GM12878 (cell line): ENCODE results near the gene ATL1. TPM values are rescaled to one million over a fixed set of nuclear protein-coding genes. Genes with fewer than 3 reads are reported as not detected.

Source experiments
- ATAC-seq: fragments of 200-7000 bp; cut with Tn5 transposase; 3 replicates; pipeline ENCODE4 v1.9.1; 2020; ENCODE audit warnings: mild to moderate bottlenecking, moderate library complexity
- Bru-seq: library from RNA; stranded (reverse); fragments of 400-500 nt; gene quantifications from one replicate; lab custom pipeline; 2021; lab: Mats Ljungman, UMichigan
- BruChase-seq, 2 experiments: library from RNA; stranded (reverse); fragments of 400-500 nt; gene quantifications; one replicate each; lab custom pipeline; 2021; lab: Mats Ljungman, UMichigan
- BruUV-seq: library from RNA; stranded (reverse); fragments of 400-500 nt; replicated peaks from 2 replicates; lab custom pipeline; 2021; lab: Mats Ljungman, UMichigan
- CTCF ChIA-PET: fragments of 300-600 bp; sonication (Branson Sonifier 250); formaldehyde crosslinking; extraction: SDS; loops from one replicate; lab custom pipeline; 2021; ENCODE audit warnings: inconsistent platforms; lab: Yijun Ruan, JAX
- POLR2A ChIA-PET: fragments of 350-600 bp; formaldehyde crosslinking; extraction: SDS; loops from one replicate; lab custom pipeline; 2021; ENCODE audit warnings: inconsistent platforms; lab: Charles Lee
- RAD21 ChIA-PET: fragments of 300-600 bp; sonication (Branson Sonifier 250); formaldehyde crosslinking; loops from one replicate; lab custom pipeline; 2023; ENCODE audit warnings: antibody characterized with exemption; ENCODE audit not compliant: unreplicated experiment; lab: Charles Lee
- SMC1A ChIA-PET: fragments of 300-600 bp; sonication (Branson Sonifier 250); formaldehyde crosslinking; loops from one replicate; lab custom pipeline; 2023; ENCODE audit not compliant: unreplicated experiment, uncharacterized antibody; lab: Charles Lee
- DNase-seq: peaks from one replicate; pipeline ENCODE4 v3.0.0-alpha.2; 2011; ENCODE audit warnings: low read depth, low spot score
- FAIRE-seq: peaks from 3 replicates; lab custom pipeline; 2011; peaks lifted over from hg19 to GRCh38; lab: Jason Lieb, UNC
- H2AFZ ChIP-seq: 2 replicates; pipeline ENCODE4 v1.6.0; 2011; ENCODE audit warnings: low read depth, low read length, control low read depth; ENCODE audit not compliant: control insufficient read depth
- H3K27ac ChIP-seq: 2 replicates; pipeline ENCODE4 v1.5.1; 2011; ENCODE audit warnings: control low read depth; ENCODE audit not compliant: control insufficient read depth, insufficient read depth
- H3K27me3 ChIP-seq, 2 experiments: replicated peaks in 1 of 2; 2 replicates each; pipeline versions ENCODE4 v1.6.0 to v1.6.1; 2011; ENCODE audit warnings: low read length in 1 of 2; ENCODE audit not compliant: control insufficient read depth in 2 of 2, insufficient read depth in 2 of 2
- H3K36me3 ChIP-seq, 2 experiments: 2 replicates each; pipeline ENCODE4 v1.5.1; 2011; ENCODE audit warnings: low read length in 1 of 2; ENCODE audit not compliant: control insufficient read depth in 2 of 2, insufficient read depth in 2 of 2
- H3K4me1 ChIP-seq: 2 replicates; pipeline ENCODE4 v1.6.1; 2011; ENCODE audit warnings: mild to moderate bottlenecking, low read length, moderate library complexity, mixed read lengths; ENCODE audit not compliant: control insufficient read depth, insufficient read depth
- H3K4me2 ChIP-seq: 2 replicates; pipeline ENCODE4 v1.6.0; 2011; ENCODE audit warnings: control low read depth; ENCODE audit not compliant: control insufficient read depth, insufficient read depth
- H3K4me3 ChIP-seq: fragments of 200-600 bp; sonication (generic); 2 replicates; pipeline ENCODE4 v1.5.1; 2016
- H3K79me2 ChIP-seq: 2 replicates; pipeline ENCODE4 v1.6.0; 2011; ENCODE audit warnings: low read length; ENCODE audit not compliant: control insufficient read depth, insufficient read depth
- H3K9ac ChIP-seq: 2 replicates; pipeline ENCODE4 v1.8.0; 2011; ENCODE audit warnings: low read length, control low read depth, mixed read lengths; ENCODE audit not compliant: control insufficient read depth, insufficient read depth
- H3K9me3 ChIP-seq: replicated peaks from 3 replicates; pipeline ENCODE4 v1.5.1; 2011; ENCODE audit warnings: mild to moderate bottlenecking, low read length; ENCODE audit not compliant: control insufficient read depth, insufficient read depth
- H4K20me1 ChIP-seq: 2 replicates; pipeline ENCODE4 v1.6.0; 2011; ENCODE audit not compliant: control insufficient read depth, insufficient read depth
- EED ChIP-seq: sonication (generic); IDR thresholded peaks from 2 replicates; pipeline ENCODE4 v1.6.1; 2016; ENCODE audit warnings: antibody characterized with exemption, low read depth
- HDAC6 ChIP-seq: fragments of 200-600 bp; sonication (generic); IDR thresholded peaks from one replicate; pipeline ENCODE4 v1.8.0; 2017; ENCODE audit warnings: antibody characterized with exemption; ENCODE audit not compliant: unreplicated experiment
- MEF2B ChIP-seq: fragments of 450-650 bp; IDR thresholded peaks from 2 replicates; pipeline ENCODE4 v1.6.1; 2018; ENCODE audit warnings: mild to moderate bottlenecking, moderate library complexity; ENCODE audit not compliant: partially characterized antibody, poor library complexity, severe bottlenecking
- NR2C2 ChIP-seq: IDR thresholded peaks from 2 replicates; pipeline ENCODE4 v1.6.1; 2011; ENCODE audit warnings: borderline replicate concordance, low read depth; ENCODE audit not compliant: control insufficient read depth, insufficient read length
- REST ChIP-seq: IDR thresholded peaks from 2 replicates; pipeline ENCODE4 v1.6.1; 2012; ENCODE audit warnings: mild to moderate bottlenecking, low read depth, low read length
- SUZ12 ChIP-seq: fragments of 200-600 bp; sonication (generic); IDR thresholded peaks from one replicate; pipeline ENCODE4 v1.6.1; 2018; ENCODE audit warnings: antibody characterized with exemption, mild to moderate bottlenecking; ENCODE audit not compliant: unreplicated experiment
- WGBS: methylation state at CpG from one replicate; pipeline ENCODE4 v1.1.6; 2016; ENCODE audit warnings: low lambda C conversion rate; ENCODE audit not compliant: insufficient replicate concordance, insufficient coverage; ENCODE audit errors: missing lambda C conversion rate; 5-methylcytosine and 5-hydroxymethylcytosine counted together
- in situ Hi-C: fragments of 300-500 bp; cut with MboI; formaldehyde crosslinking; loops from 9 replicates; pipeline ENCODE4 v1.14.3; 2018; ENCODE audit warnings: mixed read lengths
- intact Hi-C: fragments of 100-400 bp; cut with micrococcal nuclease; formaldehyde crosslinking; loops from one replicate; pipeline ENCODE4 v1.14.2; 2022; ENCODE audit not compliant: unreplicated experiment
- long read RNA-seq, 2 experiments: library from polyadenylated mRNA; unstranded; transcript quantifications; one replicate each; pipeline ENCODE4 v2.0.0, GENCODE V29; 2019 to 2020
- polyA minus RNA-seq, 3 experiments: library from RNA; depleted of rRNA, polyadenylated mRNA; stranded (reverse); fragments of >200 nt; gene quantifications; 2 replicates each; pipeline ENCODE4 v1.2.3, GENCODE V29; 2011
- polyA plus RNA-seq, 11 experiments: library from polyadenylated mRNA; depleted of rRNA in 4 of 11; unstranded in 6 of 11; stranded (reverse) in 5 of 11; fragments of >200 nt; fragmentation: Nextera tagmentation in 4 of 11; fragmentation: Illumina TruSeq in 1 of 11; extraction: Ambion mirVana in 4 of 11; extraction: Trizol in 1 of 11; gene quantifications; 1 replicate in 1 of 11; 2 replicates in 10 of 11; pipeline versions ENCODE4 v1.2.1 to v1.2.3, GENCODE V29; 2011 to 2016; ENCODE audit warnings: inconsistent platforms in 2 of 11, missing spikeins in 2 of 11, low read depth in 1 of 11
- total RNA-seq, 4 experiments: library from RNA; depleted of rRNA in 3 of 4; stranded (reverse); fragments of >200 nt in 3 of 4; fragmentation: Illumina TruSeq in 1 of 4; extraction: Trizol in 1 of 4; gene quantifications; 2 replicates each; pipeline versions ENCODE4 v1.2.1 to v1.2.3, GENCODE V29; 2013 to 2021

Gene ATL1
- 1.7 and 2.8 TPM in 2 replicates for total RNA-seq (2013; cell fraction: nucleolus; rRNA removed)
- total RNA-seq (2014; rRNA removed) (0.11 and 0.76 TPM in 2 replicates), total RNA-seq (2014; rRNA removed; fragmentation: Illumina TruSeq; extraction: Trizol) (0.60 and 0.72 TPM in 2 replicates), total RNA-seq (2021) (0.58 and 1.1 TPM in 2 replicates), polyA plus RNA-seq (2011; rRNA removed) (0.58 and 0.71 TPM in 2 replicates), polyA plus RNA-seq (2014; fragmentation: Illumina TruSeq; extraction: Trizol) (0.43 and 1.5 TPM in 2 replicates), polyA plus RNA-seq (2014; fragmentation: Nextera tagmentation; extraction: Ambion mirVana) (under 1 TPM in 1 of 2 experiments, not detected in 1; 0.18 TPM), polyA plus RNA-seq (2014; rRNA removed) (0.15 and 1.0 TPM in 2 replicates), polyA plus RNA-seq (2016; fragmentation: Nextera tagmentation; extraction: Ambion mirVana) (1 to 10 TPM; 1.0 to 1.2 TPM), polyA minus RNA-seq (2011; rRNA and poly(A)+ RNA removed) (0.26 and 0.88 TPM in 2 replicates), Bru-seq, nascent RNA (percentile 21 among the genes with signal in this experiment), BruChase-seq, experiment 1, labeled RNA remaining after a 6-hour chase (percentile 13 among the genes with signal in this experiment), BruChase-seq, experiment 2, labeled RNA remaining after a 2-hour chase (percentile 17 among the genes with signal in this experiment)
- 0.09 TPM for polyA plus RNA-seq (2011; ENCODE audit: low read depth)
- 0.31 and 0.55 TPM in 2 replicates for polyA plus RNA-seq (2011; cell fraction: cytosol; rRNA removed)
- polyA plus RNA-seq (2011; cell fraction: nucleus; rRNA removed): 0.53 and 0.73 TPM in 2 replicates
- polyA plus RNA-seq (2012): 0.18 and 0.25 TPM in 2 replicates
- polyA minus RNA-seq (2011; cell fraction: cytosol; rRNA and poly(A)+ RNA removed): 1.1 TPM in 1 of 2 replicates, not detected in the other
- polyA minus RNA-seq (2011; cell fraction: nucleus; rRNA and poly(A)+ RNA removed): 1.5 and 1.8 TPM in 2 replicates
- long read RNA-seq, experiment 1: 0 reads
- long read RNA-seq, experiment 2, partial matches to known transcripts: 2 of 7 reads
- long read RNA-seq, experiment 2, other reads (novel, unspliced or antisense): 4 of 7 reads

GRCh38 chr14:50559990-50560930, at the start of gene ATL1:
Gene ATL1 (plus strand): TSS chr14:50560145. CDS start chr14:50560266, 121 bp downstream.
- ChIA-PET RAD21 (interaction anchor here (1.0 to 1.1 kb wide), 2 partner anchors 203 to 217 kb away, joined by 3 to 4 read pairs; no protein-coding TSS in a partner anchor), SMC1A (interaction anchor here (0.8 to 1.0 kb wide), 2 partner anchors 15 to 216 kb away, joined by 3 read pairs; no protein-coding TSS in a partner anchor)

More at GRCh38 chr14:50559990-50560930, at the start of gene ATL1:
- intact Hi-C loops: no loop called here
- in situ Hi-C loops: no loop called here
- POLR2A ChIA-PET: no interaction called here
- TF ChIP-seq SUZ12: peak; percentile 97
- TF ChIP-seq MEF2B: peak; percentile 85
- TF ChIP-seq REST: peak; percentile 90
- TF ChIP-seq HDAC6: peak; percentile 61
- TF ChIP-seq NR2C2: no peak
- TF ChIP-seq EED: no peak
- Histone ChIP-seq H3K79me2 (no peaks in the 10 kb centered on the region), H3K4me2 (peak within 1 kb of the TSS; percentile 83), H2AFZ (peak within 1 kb of the TSS; percentile 34), H3K4me3 (peak within 1 kb of the TSS; percentile 67), H3K9ac (no peak within 1 kb of the TSS), H4K20me1 (no peaks in the 10 kb centered on the region), H3K27me3 (peaks cover 9 to 12% of the 10 kb centered on the region in 2 experiments), H3K36me3 (no peaks in the 10 kb centered on the region), H3K27ac (no peak within 1 kb of the TSS), H3K4me1 (peaks cover 8% of the 10 kb centered on the region), H3K9me3 (no peaks in the 10 kb centered on the region; the same call in 2 of the 3 replicates)
- ATAC-seq: peak; percentile 89
- WGBS: 5% methylated on average over 52 of the region's 66 CpGs
- no peak for FAIRE-seq
- DNase-seq: no peak
- BruUV-seq: no TSS peak
- CTCF ChIA-PET: interaction anchor here (0.9 kb wide), 1 partner anchor 218 kb away, joined by 3 read pairs; no protein-coding TSS in a partner anchor
